Retina (tissue), 1 donor: ENCODE measurements around the gene PLA2G2D.

Source experiments
- DNase-seq: peaks from one replicate; pipeline ENCODE4 v3.0.0-alpha.2; 2016

Gene PLA2G2D

GRCh38 chr1:20083178-20083944, 36.0 kb downstream of the PLA2G2D start:
- DNase-seq: no peak

- DNase-seq: no peak
Measured at GRCh38 chr1:20082772-20083171, 36.6 kb downstream of the PLA2G2D start.

GRCh38 chr1:20081353-20081810, 38.0 kb downstream of the PLA2G2D start:
- DNase-seq: no peak

- no peak for DNase-seq
Measured at GRCh38 chr1:20080441-20081352, 38.6 kb downstream of the PLA2G2D start.

GRCh38 chr1:20079661-20080305, 39.6 kb downstream of the PLA2G2D start:
- DNase-seq: no peak

- no peak for DNase-seq
Measured at GRCh38 chr1:20078711-20079110, 40.6 kb downstream of the PLA2G2D start.

- no peak for DNase-seq
Measured at GRCh38 chr1:20078171-20078651, 41.1 kb downstream of the PLA2G2D start.

GRCh38 chr1:20076710-20077461, 42.5 kb downstream of the PLA2G2D start:
- no peak for DNase-seq

GRCh38 chr1:20076223-20076622, 43.1 kb downstream of the PLA2G2D start:
- DNase-seq: no peak

- no peak for DNase-seq
Measured at GRCh38 chr1:20075345-20075744, 44.0 kb downstream of the PLA2G2D start.

GRCh38 chr1:20074725-20075171, 44.6 kb downstream of the PLA2G2D start:
- DNase-seq: no peak

GRCh38 chr1:20074055-20074724, 45.1 kb downstream of the PLA2G2D start:
- no peak for DNase-seq

GRCh38 chr1:20073256-20073655, 46.1 kb downstream of the PLA2G2D start:
- DNase-seq: no peak

GRCh38 chr1:20072771-20073170, 46.6 kb downstream of the PLA2G2D start:
- DNase-seq: no peak

- no peak for DNase-seq
Measured at GRCh38 chr1:20071416-20071815, 47.9 kb downstream of the PLA2G2D start.

GRCh38 chr1:20070357-20070756, 49.0 kb downstream of the PLA2G2D start:
- no peak for DNase-seq

GRCh38 chr1:20069874-20070273, 49.5 kb downstream of the PLA2G2D start, which contains the start of gene PLA2G5:
PLA2G5 (plus strand) TSS chr1:20070194; CDS start chr1:20084831, 14,637 bp downstream.
- no peak for DNase-seq

- no peak for DNase-seq
Measured at GRCh38 chr1:20068722-20069121, 50.6 kb downstream of the PLA2G2D start.

- no peak for DNase-seq
Measured at GRCh38 chr1:20063861-20064292, 55.5 kb downstream of the PLA2G2D start.
